Esophagus squamous epithelium (tissue), 5 donors: ENCODE measurements around the gene SNCB. TPM values are rescaled to one million over a fixed set of nuclear protein-coding genes. Genes with fewer than 3 reads are reported as not detected.

Experiments
- DNase-seq: peaks from one replicate; lab custom pipeline; 2025; lab: John Stamatoyannopoulos, UW
- H3K27ac ChIP-seq, 4 donors: fragments of 200-600 bp; sonication (generic); one replicate each; pipeline ENCODE4 v1.5.1; 2016 to 2019; ENCODE audit warnings: mild to moderate bottlenecking in 1 of 4
- H3K27me3 ChIP-seq, 4 donors: fragments of 200-600 bp; sonication (generic); 1 replicate in 3 of 4; 2 replicates in 1 of 4; pipeline versions ENCODE4 v1.5.1 to v1.6.0; 2017 to 2021; ENCODE audit warnings: antibody characterized with exemption in 1 of 4
- H3K36me3 ChIP-seq, 3 donors: fragments of 200-600 bp; sonication (generic); one replicate each; pipeline ENCODE4 v1.5.1; 2016 to 2019
- H3K4me1 ChIP-seq, 3 donors: fragments of 200-600 bp; sonication (generic); one replicate each; pipeline ENCODE4 v1.5.1; 2017 to 2019
- H3K4me3 ChIP-seq, 4 donors: fragments of 200-600 bp; sonication (generic); 1 replicate in 3 of 4; 2 replicates in 1 of 4; pipeline ENCODE4 v1.5.1; 2016 to 2019; ENCODE audit warnings: mild to moderate bottlenecking in 2 of 4, moderate library complexity in 1 of 4
- H3K9me3 ChIP-seq, 3 donors: fragments of 200-600 bp; sonication (generic); one replicate each; pipeline ENCODE4 v1.5.1; 2016 to 2019
- CTCF ChIP-seq, 6 experiments: fragments of 450-650 bp in 4 of 6; fragments of 200-600 bp in 2 of 6; sonication (generic) in 2 of 6; IDR thresholded peaks; one replicate each; pipeline ENCODE4 v1.5.1; 2016 to 2019; ENCODE audit warnings: antibody characterized with exemption in 6 of 6, mild to moderate bottlenecking in 4 of 6, moderate library complexity in 4 of 6
- POLR2A ChIP-seq, 4 donors: fragments of 450-650 bp; IDR thresholded peaks; one replicate each; pipeline ENCODE4 v1.6.1; 2017; ENCODE audit warnings: antibody characterized with exemption in 4 of 4, mild to moderate bottlenecking in 4 of 4, moderate library complexity in 3 of 4
- WGBS, 2 donors: methylation state at CpG; one replicate each; pipeline ENCODE4 v1.1.5; 2018; 5-methylcytosine and 5-hydroxymethylcytosine counted together
- intact Hi-C: fragments of 100-400 bp; cut with DNase I; formaldehyde crosslinking; loops from one replicate; pipeline ENCODE4 v1.15.0; 2022
- total RNA-seq, 4 donors: library from RNA; depleted of rRNA; stranded (reverse); fragments of >200 nt; gene quantifications; one replicate each; pipeline ENCODE4 v1.1.0, GENCODE V29; 2016
- donor health status: DM: yes; HTN: yes; CAD: no.

SNCB gene
- total RNA-seq, 4 donors from 2014 or later, result not detected

GRCh38 chr5:176640616-176641015 lies 10.3 kb upstream of the SNCB start:
- 54 to 68% methylated on average over 4 of the region's 4 CpGs for WGBS, 2 donors
- TF ChIP-seq CTCF (IDR thresholded peaks at IDR 0.05) (no peak), POLR2A (IDR thresholded peaks at IDR 0.05) (no peak)
- Histone ChIP-seq H3K27ac (no peak overlapping the region), H3K27me3 (peaks cover 0 to 3% (median 0%) of the 10 kb centered on the region in 4 donors), H3K4me1 (peaks cover 0 to 7% (median 0%) of the 10 kb centered on the region in 3 donors), H3K4me3 (no peak overlapping the region), H3K9me3 (no peaks in the 10 kb centered on the region), H3K36me3 (no peaks in the 10 kb centered on the region)
- intact Hi-C loops, result no loop called here
- DNase-seq, result no peak

- peaks cover 0 to 7% (median 0%) of the 10 kb centered on the region in 3 donors for H3K4me1 ChIP-seq
- no peak overlapping the region for H3K27ac ChIP-seq
- TF ChIP-seq CTCF (IDR thresholded peaks at IDR 0.05), result no peak
- no peak for TF ChIP-seq POLR2A (IDR thresholded peaks at IDR 0.05)
- H3K4me3 ChIP-seq, result no peak overlapping the region
- intact Hi-C loops, result no loop called here
- no peaks in the 10 kb centered on the region for H3K9me3 ChIP-seq
- H3K27me3 ChIP-seq, result peaks cover 0 to 9% (median 0%) of the 10 kb centered on the region in 4 donors
- no peak for DNase-seq
- no peaks in the 10 kb centered on the region for H3K36me3 ChIP-seq
- WGBS, 2 donors, result 20% methylated on average over 2 of the region's 4 CpGs; no CpG with 5 or more reads in 1 of the 2 donors
These were observed 9.6 kb upstream of the SNCB start for GRCh38 chr5:176639981-176640380.

GRCh38 chr5:176639208-176639607 lies 8.9 kb upstream of the SNCB start:
- no peaks in the 10 kb centered on the region for H3K36me3 ChIP-seq
- no peak for DNase-seq
- peaks cover 0 to 15% (median 0%) of the 10 kb centered on the region in 4 donors for H3K27me3 ChIP-seq
- TF ChIP-seq CTCF (IDR thresholded peaks at IDR 0.05), result no peak
- no peak for TF ChIP-seq POLR2A (IDR thresholded peaks at IDR 0.05)
- intact Hi-C loops, result no loop called here
- H3K9me3 ChIP-seq, result no peaks in the 10 kb centered on the region
- 71% methylated on average over 1 to 3 of the region's 4 CpGs for WGBS, 2 donors
- H3K4me3 ChIP-seq, result no peak overlapping the region
- H3K4me1 ChIP-seq, result peaks cover 0 to 7% (median 0%) of the 10 kb centered on the region in 3 donors
- H3K27ac ChIP-seq, result no peak overlapping the region

- WGBS, 2 donors, result 88 to 96% methylated on average over 3 of the region's 3 CpGs
- Histone ChIP-seq H3K9me3 (no peaks in the 10 kb centered on the region), H3K36me3 (no peaks in the 10 kb centered on the region), H3K4me1 (peaks cover 0 to 7% (median 0%) of the 10 kb centered on the region in 3 donors), H3K27me3 (peaks cover 0 to 23% (median 0%) of the 10 kb centered on the region in 4 donors), H3K27ac (no peak overlapping the region), H3K4me3 (no peak overlapping the region)
- intact Hi-C loops, result no loop called here
- TF ChIP-seq POLR2A (IDR thresholded peaks at IDR 0.05) (no peak), CTCF (IDR thresholded peaks at IDR 0.05) (no peak)
- no peak for DNase-seq
These were observed 8.1 kb upstream of the SNCB start for GRCh38 chr5:176638437-176638836.

GRCh38 chr5:176637556-176637955 lies 7.2 kb upstream of the SNCB start:
- WGBS, 2 donors, result 67 to 71% methylated on average over 4 of the region's 4 CpGs
- Histone ChIP-seq H3K36me3 (no peaks in the 10 kb centered on the region), H3K4me1 (peaks cover 0 to 7% (median 0%) of the 10 kb centered on the region in 3 donors), H3K27me3 (peaks cover 0 to 31% (median 2%) of the 10 kb centered on the region in 4 donors), H3K9me3 (no peaks in the 10 kb centered on the region), H3K4me3 (no peak overlapping the region), H3K27ac (no peak overlapping the region)
- TF ChIP-seq POLR2A (IDR thresholded peaks at IDR 0.05) (no peak), CTCF (IDR thresholded peaks at IDR 0.05) (no peak)
- DNase-seq, result no peak
- intact Hi-C loops, result no loop called here
